A549 (cell line): ENCODE measurements around the gene MRPL58. TPM values are rescaled to one million over a fixed set of nuclear protein-coding genes. Genes with fewer than 3 reads are reported as not detected.

Experiments
- ATAC-seq, 2 experiments: fragments of 200-7000 bp in 1 of 2; fragments of >200 bp in 1 of 2; cut with Nextera tagmentation in 1 of 2; cut with Tn5 transposase in 1 of 2; 3 replicates each; pipeline versions ENCODE4 v1.8.0 to v1.9.1; 2018 to 2020; ENCODE audit warnings: mild to moderate bottlenecking in 1 of 2, moderate library complexity in 1 of 2
- CTCF ChIA-PET: fragments of 300-600 bp; sonication (Branson Sonifier 250); formaldehyde crosslinking; extraction: SDS; loops from one replicate; lab custom pipeline; 2021; ENCODE audit warnings: antibody characterized with exemption, inconsistent platforms; lab: Yijun Ruan, JAX
- POLR2A ChIA-PET: fragments of 350-600 bp; formaldehyde crosslinking; extraction: SDS; loops from one replicate; lab custom pipeline; 2021; ENCODE audit warnings: antibody characterized with exemption, inconsistent platforms; lab: Yijun Ruan, JAX
- DNase-seq, 2 experiments: peaks; one replicate each; pipeline versions ENCODE4 v3.0.0 to v3.0.0-alpha.2; 2011 to 2016; ENCODE audit warnings: low read depth in 1 of 2, low spot score in 1 of 2
- FAIRE-seq: peaks from 2 replicates; lab custom pipeline; 2011; peaks lifted over from hg19 to GRCh38; lab: Jason Lieb, UNC
- H3K27ac ChIP-seq, 2 experiments: fragments of >200 bp; sonication (Bioruptor Twin); formaldehyde crosslinking; 3 replicates each; pipeline ENCODE4 v1.5.1; 2016 to 2017
- H3K4me1 ChIP-seq: fragments of >200 bp; sonication (Bioruptor Twin); formaldehyde crosslinking; 3 replicates; pipeline ENCODE4 v1.6.1; 2016
- H3K4me2 ChIP-seq: fragments of >200 bp; sonication (Bioruptor Twin); formaldehyde crosslinking; 3 replicates; pipeline ENCODE4 v1.6.1; 2016
- H3K4me3 ChIP-seq: fragments of >200 bp; sonication (Bioruptor Twin); formaldehyde crosslinking; 3 replicates; pipeline ENCODE4 v1.5.1; 2016
- H3K9me3 ChIP-seq: fragments of >200 bp; sonication (Bioruptor Twin); formaldehyde crosslinking; 3 replicates; pipeline ENCODE4 v1.6.1; 2016
- BHLHE40 ChIP-seq: IDR thresholded peaks from 2 replicates; pipeline ENCODE4 v1.6.1; 2012; ENCODE audit warnings: low read depth, low read length, inconsistent platforms
- CBX2 ChIP-seq: fragments of 200-600 bp; sonication (generic); IDR thresholded peaks from 2 replicates; pipeline ENCODE4 v1.6.1; 2016; ENCODE audit warnings: low read depth, mild to moderate bottlenecking, borderline replicate concordance
- CEBPB ChIP-seq, 2 experiments: fragments of >200 bp in 1 of 2; sonication (Bioruptor Twin) in 1 of 2; formaldehyde crosslinking in 1 of 2; IDR thresholded peaks; 2 replicates each; pipeline ENCODE4 v1.6.1; 2012 to 2016
- CHD2 ChIP-seq: fragments of 150-350 bp; IDR thresholded peaks from 2 replicates; pipeline ENCODE4 v1.6.1; 2014; ENCODE audit warnings: low read length; ENCODE audit not compliant: partially characterized antibody
- EHF ChIP-seq: fragments of 250-450 bp; sonication (Bioruptor Pico); IDR thresholded peaks from 2 replicates; pipeline ENCODE4 v1.5.0; 2020; ENCODE audit warnings: mild to moderate bottlenecking
- ELK1 ChIP-seq: fragments of 150-350 bp; IDR thresholded peaks from 2 replicates; pipeline ENCODE4 v1.6.1; 2014; ENCODE audit warnings: low read depth, mild to moderate bottlenecking, low read length
- ESRRA ChIP-seq: fragments of 150-350 bp; IDR thresholded peaks from 2 replicates; pipeline ENCODE4 v1.6.1; 2014; ENCODE audit warnings: mild to moderate bottlenecking, low read length, borderline replicate concordance
- FOSB ChIP-seq: fragments of 250-450 bp; sonication (Bioruptor Pico); IDR thresholded peaks from 2 replicates; pipeline ENCODE4 v1.5.0; 2020; ENCODE audit warnings: mild to moderate bottlenecking, moderate library complexity
- FOSL2 ChIP-seq, 2 experiments: fragments of 450-650 bp in 1 of 2; fragments of >200 bp in 1 of 2; sonication (Bioruptor Twin) in 1 of 2; formaldehyde crosslinking; IDR thresholded peaks; 2 replicates each; pipeline versions ENCODE4 v1.5.0 to v1.6.1; 2016 to 2020; ENCODE audit warnings: mild to moderate bottlenecking in 1 of 2, moderate library complexity in 1 of 2
- GATA3 ChIP-seq: IDR thresholded peaks from 2 replicates; pipeline ENCODE4 v1.6.1; 2012; ENCODE audit warnings: borderline replicate concordance
- HDAC2 ChIP-seq: fragments of 200-600 bp; sonication (generic); IDR thresholded peaks from 2 replicates; pipeline ENCODE4 v1.6.1; 2016
- JUN ChIP-seq, 2 experiments: fragments of >200 bp; sonication (Bioruptor Twin); formaldehyde crosslinking; IDR thresholded peaks; 2 replicates in 1 of 2; 3 replicates in 1 of 2; pipeline ENCODE4 v1.6.1; 2016 to 2017
- JUNB ChIP-seq: fragments of >200 bp; sonication (Bioruptor Twin); formaldehyde crosslinking; IDR thresholded peaks from 2 replicates; pipeline ENCODE4 v1.6.1; 2016
- KDM5A ChIP-seq: fragments of 200-600 bp; sonication (generic); IDR thresholded peaks from 2 replicates; pipeline ENCODE4 v1.6.1; 2016; ENCODE audit warnings: antibody characterized with exemption, mild to moderate bottlenecking
- MYC ChIP-seq: IDR thresholded peaks from 2 replicates; pipeline ENCODE4 v1.6.1; 2012; ENCODE audit warnings: mild to moderate bottlenecking, inconsistent platforms, low read length, improper control_type of control experiment, borderline replicate concordance
- NFE2L2 ChIP-seq: fragments of 150-350 bp; conservative IDR thresholded peaks from 2 replicates; pipeline ENCODE4 v1.6.1; 2014; ENCODE audit warnings: low read length
- PHF8 ChIP-seq: fragments of 200-600 bp; sonication (generic); IDR thresholded peaks from 2 replicates; pipeline ENCODE4 v1.6.1; 2016; ENCODE audit warnings: low read depth, mild to moderate bottlenecking, antibody characterized with exemption, moderate library complexity, borderline replicate concordance
- POLR2AphosphoS2 ChIP-seq: conservative IDR thresholded peaks from 2 replicates; pipeline ENCODE4 v1.6.1; 2012; ENCODE audit warnings: low read length, improper control_type of control experiment, inconsistent platforms
- RAD21 ChIP-seq, 2 experiments: fragments of >200 bp in 1 of 2; sonication (Bioruptor Twin) in 1 of 2; formaldehyde crosslinking in 1 of 2; IDR thresholded peaks in 1 of 2; conservative IDR thresholded peaks in 1 of 2; 2 replicates in 1 of 2; 3 replicates in 1 of 2; pipeline ENCODE4 v1.6.1; 2012 to 2018; ENCODE audit warnings: inconsistent platforms in 1 of 2
- RFX5 ChIP-seq: fragments of 450-650 bp; IDR thresholded peaks from 2 replicates; pipeline ENCODE4 v1.7.1; 2014; ENCODE audit warnings: antibody characterized with exemption, mild to moderate bottlenecking, moderate library complexity
- SMC3 ChIP-seq: fragments of >200 bp; sonication (Bioruptor Twin); formaldehyde crosslinking; IDR thresholded peaks from 3 replicates; pipeline ENCODE4 v1.6.1; 2018; ENCODE audit warnings: inconsistent platforms
- TFCP2L1 ChIP-seq: fragments of 250-450 bp; sonication (Bioruptor Pico); IDR thresholded peaks from 2 replicates; pipeline ENCODE4 v1.5.0; 2021; ENCODE audit warnings: mild to moderate bottlenecking
- TP53 ChIP-seq: fragments of 250-450 bp; sonication (Bioruptor Pico); IDR thresholded peaks from 2 replicates; pipeline ENCODE4 v1.5.0; 2021; ENCODE audit warnings: mild to moderate bottlenecking, moderate library complexity
- WGBS: methylation state at CpG from one replicate; pipeline ENCODE4 v1.1.6; 2017; ENCODE audit errors: missing lambda C conversion rate; 5-methylcytosine and 5-hydroxymethylcytosine counted together
- polyA plus RNA-seq, 4 experiments: library from polyadenylated mRNA; depleted of rRNA in 3 of 4; stranded (reverse); fragments of >200 nt; fragmentation: RNase III in 1 of 4; extraction: RNeasy Plus Mini Kit Qiagen cat#74134 plus additional on column Dnase treatment in 1 of 4; gene quantifications; 2 replicates in 3 of 4; 3 replicates in 1 of 4; pipeline ENCODE4 v1.2.3, GENCODE V29; 2011 to 2017

MRPL58 gene
- polyA plus RNA-seq, 2 of the 4 experiments (the other 2 are of a cell fraction) = 89.4 to 127 TPM

- TF ChIP-seq RFX5 = no peak
- TF ChIP-seq TP53 (CRISPR knock-in tag) = peak; percentile 2; the same call in 1 of the 2 replicates
- TF ChIP-seq NFE2L2 = no peak
- no peak for TF ChIP-seq CEBPB (IDR thresholded peaks at IDR 0.05)
- no peak for TF ChIP-seq POLR2AphosphoS2
- no peak for TF ChIP-seq ELK1
Measured at GRCh38 chr17:74987909-74988711, 24.4 kb upstream of the MRPL58 start (continued).

- TF ChIP-seq FOSB (no peak), PHF8 (no peak), SMC3 (no peak), RAD21 (conservative IDR thresholded peaks at IDR 0.05 in 1 of 2, IDR thresholded peaks at IDR 0.05 in 1 of 2) (no peak), FOSL2 (IDR thresholded peaks at IDR 0.05) (no peak), FOSL2 (CRISPR knock-in tag; IDR thresholded peaks at IDR 0.05) (no peak), KDM5A (no peak), EHF (CRISPR knock-in tag) (no peak), ESRRA (no peak), CHD2 (no peak), BHLHE40 (no peak), MYC (no peak), JUN (IDR thresholded peaks at IDR 0.05) (no peak), JUNB (no peak), CBX2 (no peak)
- POLR2A ChIA-PET = interaction anchor here (0.6 to 7.5 kb wide), 2 partner anchors 21 to 63 kb away, joined by 3 to 107 read pairs; partner anchors contain the start of gene MRPL58
- CTCF ChIA-PET = interaction anchor here (2.5 to 17.5 kb wide), 4 partner anchors 15 to 71 kb away, joined by 9 to 332 read pairs (median 122); partner anchors contain the start of genes HID1 and MRPL58
- WGBS = 93% methylated on average over 10 of the region's 10 CpGs
- peak overlapping the region; percentile 94 to 95 for H3K27ac ChIP-seq
- ATAC-seq (no peak), FAIRE-seq (no peak), DNase-seq (no peak)
- peak overlapping the region; percentile 93; the same call in 2 of the 3 replicates for H3K4me2 ChIP-seq
- peaks cover 68% of the 10 kb centered on the region for H3K4me1 ChIP-seq
- no peak overlapping the region for H3K4me3 ChIP-seq
- no peaks in the 10 kb centered on the region for H3K9me3 ChIP-seq
Measured at GRCh38 chr17:74990581-74991105, 21.8 kb upstream of the MRPL58 start.

- 38% methylated on average over 2 of the region's 2 CpGs for WGBS
- no peak for TF ChIP-seq HDAC2
- no peak for TF ChIP-seq GATA3
- no peak for TF ChIP-seq TFCP2L1
Measured at GRCh38 chr17:74992223-74992622, 20.2 kb upstream of the MRPL58 start.

More at GRCh38 chr17:74992223-74992622, 20.2 kb upstream of the MRPL58 start:
- Histone ChIP-seq H3K4me1 (peaks cover 62% of the 10 kb centered on the region), H3K4me2 (peak overlapping the region; percentile 93), H3K4me3 (no peak overlapping the region), H3K9me3 (no peaks in the 10 kb centered on the region), H3K27ac (peak overlapping the region; percentile 94 to 95)
- FAIRE-seq = no peak
- DNase-seq = no peak
- ATAC-seq = no peak
- ChIA-PET POLR2A (interaction anchor here (7.5 kb wide), 1 partner anchor 20 kb away, joined by 107 read pairs; the partner anchor contains the start of gene MRPL58), CTCF (interaction anchor here (0.7 to 17.5 kb wide), 6 partner anchors 10 to 73 kb away, joined by 3 to 332 read pairs (median 8); partner anchors contain the start of genes MRPL58 and OTOP2)
